Ammon's horn (tissue), 1 donor: ENCODE data around the gene PDZD2.
A peak's percentile ranks its signal among the peaks of the same experiment; 100 is the strongest.
"Not testable (repeated sequence)": the region's sequence is repeated elsewhere in the genome, so short reads cannot be mapped to it uniquely, and the experiment has no call there.

Source experiments
- DNase-seq: peaks from one replicate; pipeline ENCODE4 v3.0.0-alpha.2; 2016; ENCODE audit warnings: low spot score

Gene PDZD2

GRCh38 chr5:32078855-32079254 is 439.9 kb downstream of the PDZD2 start:
- not testable (repeated sequence) for DNase-seq

DNA sequence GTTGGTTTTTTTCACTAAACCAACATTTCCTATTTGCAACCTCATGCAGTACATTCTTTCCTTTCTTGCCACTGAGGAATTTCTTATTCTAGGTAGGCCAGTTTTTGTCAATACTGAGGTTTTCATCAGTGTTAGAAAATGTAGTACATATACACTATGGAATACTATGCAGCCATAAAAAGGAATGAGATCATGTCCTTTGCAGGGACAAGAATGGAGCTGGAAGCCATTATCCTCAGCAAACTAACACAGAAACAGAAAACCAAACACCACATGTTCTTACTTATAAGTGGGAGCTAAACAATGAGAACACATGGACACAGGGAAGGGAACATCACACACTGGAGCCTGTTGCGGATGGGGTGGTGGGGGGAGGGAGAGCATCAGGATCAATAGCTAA is 441.6 kb downstream of the PDZD2 start:
- DNase-seq = not testable (repeated sequence)

GRCh38 chr5:32082701-32083100 is 443.8 kb downstream of the PDZD2 start:
- peak; percentile 61 for DNase-seq

DNA sequence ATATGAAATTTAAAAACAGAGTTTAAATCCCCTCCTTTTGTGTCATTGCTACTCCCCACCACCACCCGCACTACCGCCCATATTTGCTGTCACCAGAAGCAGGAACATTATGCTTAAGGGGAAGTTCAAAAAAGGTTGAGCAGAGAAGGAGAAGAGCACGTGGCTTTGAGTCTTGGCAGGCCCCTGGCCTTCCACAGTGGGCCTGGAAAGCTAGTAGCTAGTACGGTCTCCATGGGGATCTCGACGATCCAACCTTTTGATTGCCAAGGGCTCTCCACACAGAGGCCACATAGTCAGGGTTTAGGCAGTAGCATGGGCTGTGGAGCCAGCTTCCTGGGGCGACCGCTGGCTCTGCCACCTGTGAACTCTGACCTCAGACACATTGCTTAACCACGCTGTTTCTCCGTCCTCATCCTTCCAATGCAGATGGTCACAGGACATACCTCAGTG is 445.1 kb downstream of the PDZD2 start:
- peak; percentile 80 for DNase-seq

DNA sequence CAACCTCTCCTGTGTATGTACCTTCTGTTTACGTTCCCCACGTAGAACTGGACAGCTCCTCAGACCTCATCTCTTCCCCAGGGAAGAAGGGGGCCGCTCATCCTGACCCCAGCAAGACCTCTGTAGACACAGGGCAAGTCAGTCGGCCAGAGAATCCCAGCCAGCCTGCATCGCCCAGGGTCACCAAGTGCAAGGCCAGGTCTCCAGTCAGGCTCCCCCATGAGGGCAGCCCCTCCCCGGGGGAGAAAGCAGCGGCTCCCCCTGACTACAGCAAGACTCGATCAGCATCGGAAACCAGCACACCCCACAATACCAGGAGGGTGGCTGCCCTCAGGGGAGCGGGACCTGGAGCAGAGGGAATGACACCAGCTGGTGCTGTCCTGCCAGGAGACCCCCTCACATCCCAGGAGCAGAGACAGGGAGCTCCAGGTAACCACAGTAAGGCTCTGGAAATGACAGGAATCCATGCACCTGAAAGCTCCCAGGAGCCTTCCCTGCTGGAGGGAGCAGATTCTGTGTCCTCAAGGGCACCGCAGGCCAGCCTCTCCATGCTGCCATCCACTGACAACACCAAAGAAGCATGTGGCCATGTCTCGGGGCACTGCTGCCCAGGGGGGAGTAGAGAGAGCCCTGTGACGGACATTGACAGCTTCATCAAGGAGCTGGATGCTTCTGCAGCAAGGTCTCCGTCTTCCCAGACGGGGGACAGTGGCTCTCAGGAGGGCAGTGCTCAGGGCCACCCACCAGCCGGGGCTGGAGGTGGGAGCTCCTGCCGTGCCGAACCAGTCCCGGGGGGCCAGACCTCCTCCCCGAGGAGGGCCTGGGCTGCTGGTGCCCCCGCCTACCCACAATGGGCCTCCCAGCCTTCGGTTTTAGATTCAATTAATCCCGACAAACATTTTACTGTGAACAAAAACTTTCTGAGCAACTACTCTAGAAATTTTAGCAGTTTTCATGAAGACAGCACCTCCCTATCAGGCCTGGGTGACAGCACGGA is 448.5 kb downstream of the PDZD2 start:
- no peak for DNase-seq

GRCh38 chr5:32088214-32088613 is 449.3 kb downstream of the PDZD2 start:
- DNase-seq = no peak

DNA sequence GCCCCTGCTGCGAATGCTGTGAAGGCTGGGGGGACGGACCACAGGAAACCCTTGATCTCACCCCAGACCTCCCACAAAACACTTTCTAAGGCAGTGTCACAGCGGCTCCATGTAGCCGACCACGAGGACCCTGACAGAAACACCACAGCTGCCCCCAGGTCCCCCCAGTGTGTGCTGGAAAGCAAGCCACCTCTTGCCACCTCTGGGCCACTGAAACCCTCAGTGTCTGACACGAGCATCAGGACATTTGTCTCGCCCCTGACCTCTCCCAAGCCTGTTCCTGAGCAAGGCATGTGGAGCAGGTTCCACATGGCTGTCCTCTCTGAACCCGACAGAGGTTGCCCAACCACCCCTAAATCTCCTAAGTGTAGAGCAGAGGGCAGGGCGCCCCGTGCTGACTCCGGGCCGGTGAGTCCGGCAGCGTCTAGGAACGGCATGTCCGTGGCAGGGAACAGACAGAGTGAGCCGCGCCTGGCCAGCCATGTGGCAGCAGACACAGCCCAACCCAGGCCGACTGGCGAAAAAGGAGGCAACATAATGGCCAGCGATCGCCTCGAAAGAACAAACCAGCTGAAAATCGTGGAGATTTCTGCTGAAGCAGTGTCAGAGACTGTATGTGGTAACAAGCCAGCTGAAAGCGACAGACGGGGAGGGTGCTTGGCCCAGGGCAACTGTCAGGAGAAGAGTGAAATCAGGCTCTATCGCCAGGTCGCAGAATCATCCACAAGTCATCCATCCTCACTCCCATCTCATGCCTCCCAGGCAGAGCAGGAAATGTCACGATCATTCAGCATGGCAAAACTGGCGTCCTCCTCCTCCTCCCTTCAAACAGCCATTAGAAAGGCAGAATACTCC is 450.4 kb downstream of the PDZD2 start:
- no peak for DNase-seq

GRCh38 chr5:32090026-32090754 is 451.3 kb downstream of the PDZD2 start:
- no peak for DNase-seq

DNA sequence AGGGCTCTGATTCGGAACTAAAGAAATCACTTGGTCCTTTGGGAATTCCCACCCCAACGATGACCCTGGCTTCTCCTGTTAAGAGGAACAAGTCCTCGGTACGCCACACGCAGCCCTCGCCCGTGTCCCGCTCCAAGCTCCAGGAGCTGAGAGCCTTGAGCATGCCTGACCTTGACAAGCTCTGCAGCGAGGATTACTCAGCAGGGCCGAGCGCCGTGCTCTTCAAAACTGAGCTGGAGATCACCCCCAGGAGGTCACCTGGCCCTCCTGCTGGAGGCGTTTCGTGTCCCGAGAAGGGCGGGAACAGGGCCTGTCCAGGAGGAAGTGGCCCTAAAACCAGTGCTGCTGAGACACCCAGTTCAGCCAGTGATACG is 451.8 kb downstream of the PDZD2 start:
- DNase-seq = no peak

DNA sequence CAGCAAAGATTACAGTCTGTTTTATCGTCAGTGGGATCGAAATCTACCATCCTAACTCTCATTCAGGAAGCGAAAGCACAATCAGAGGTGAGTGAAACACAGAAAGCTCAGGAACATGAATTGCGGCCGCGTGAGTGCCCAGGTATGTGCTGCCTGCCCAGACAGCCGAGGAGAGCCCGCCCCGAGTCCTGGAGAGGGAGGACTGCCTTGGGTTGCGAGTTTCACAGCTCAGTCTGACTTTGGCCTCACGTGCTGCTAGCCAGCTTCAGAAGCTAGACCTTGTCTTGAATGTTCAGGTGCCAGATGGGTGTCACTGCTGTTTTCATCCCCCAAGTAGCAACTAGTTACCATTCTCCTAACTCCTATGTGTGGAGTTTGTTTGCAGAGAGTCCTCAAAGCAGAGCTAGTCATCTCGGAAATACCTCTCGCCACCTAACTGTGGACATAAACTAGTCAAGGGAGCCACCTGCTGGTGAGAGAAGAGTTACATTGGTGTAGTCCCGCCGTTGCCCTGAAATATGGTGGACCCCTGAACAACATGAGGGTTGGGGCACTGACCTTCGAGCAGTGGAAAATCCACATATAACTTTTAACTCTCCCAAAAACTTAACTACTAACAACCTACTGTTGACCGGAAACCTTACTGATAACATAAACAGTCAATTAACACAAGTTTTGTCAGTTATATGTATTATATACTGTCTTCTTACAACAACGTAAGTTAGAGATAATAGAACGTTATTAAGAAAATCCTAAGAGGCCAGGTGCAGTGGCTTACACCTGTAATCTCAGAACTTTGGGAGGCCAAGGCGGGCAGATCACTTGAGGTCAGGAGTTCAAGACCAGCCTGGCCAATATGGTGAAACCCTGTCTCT is 454.2 kb downstream of the PDZD2 start:
- peak; percentile 89 for DNase-seq

GRCh38 chr5:32094691-32095090 is 455.8 kb downstream of the PDZD2 start:
- no peak for DNase-seq

- no peak for DNase-seq
These were observed 456.3 kb downstream of the PDZD2 start for GRCh38 chr5:32095261-32095671.

DNA sequence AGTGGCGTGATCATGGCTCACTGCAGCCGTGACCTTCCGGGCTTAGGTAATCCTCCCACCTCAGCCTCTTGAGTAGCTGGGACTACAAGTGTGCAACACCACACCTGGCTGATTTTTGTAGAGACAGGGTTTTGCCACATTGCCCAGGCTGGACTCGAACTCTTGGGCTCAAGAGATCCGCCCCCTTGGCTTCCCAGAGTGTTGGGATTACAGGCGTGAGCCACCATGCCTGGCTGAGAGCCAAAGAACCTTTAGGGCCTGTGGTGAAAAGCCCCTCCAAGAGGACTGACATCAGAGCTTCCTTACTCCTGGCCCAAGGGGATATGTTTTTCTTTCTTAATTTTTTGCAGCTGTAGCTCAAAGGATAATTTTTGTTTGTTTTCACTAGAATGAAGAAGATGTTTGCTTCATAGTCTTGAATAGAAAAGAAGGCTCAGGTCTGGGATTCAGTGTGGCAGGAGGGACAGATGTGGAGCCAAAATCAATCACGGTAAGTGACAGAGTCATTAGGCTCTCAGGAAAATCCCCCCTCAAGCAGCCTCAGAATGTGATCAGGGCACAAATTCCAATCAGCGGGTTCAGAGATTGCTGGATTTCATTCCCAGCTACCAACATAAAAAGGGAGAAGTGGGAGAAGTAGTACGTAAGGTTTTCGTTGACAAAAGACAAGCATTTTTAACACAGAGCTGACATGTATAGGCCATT is 458.1 kb downstream of the PDZD2 start:
- DNase-seq = no peak

GRCh38 chr5:32098291-32098690 is 459.4 kb downstream of the PDZD2 start:
- DNase-seq = peak; percentile 36

DNA sequence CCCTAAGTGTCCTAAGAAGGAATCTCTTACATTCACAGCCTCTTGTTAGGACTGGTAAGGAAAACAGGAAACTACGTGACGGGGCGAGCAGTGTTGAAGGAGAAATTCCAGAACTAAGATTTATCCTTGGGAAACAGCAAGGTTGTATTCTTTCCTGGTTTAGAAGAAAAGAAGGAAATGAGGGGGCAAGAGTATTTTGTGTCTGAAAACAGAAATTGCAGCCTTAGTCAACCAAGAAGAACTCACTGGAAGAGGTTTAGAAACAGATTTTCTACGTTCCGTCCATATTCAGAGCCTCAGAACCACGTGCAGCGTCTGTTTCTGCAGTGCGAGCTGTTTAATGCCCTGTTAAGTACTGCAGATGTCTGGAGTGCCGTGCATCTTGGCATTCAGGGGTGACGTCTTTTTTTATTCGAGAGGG is 460.0 kb downstream of the PDZD2 start:
- DNase-seq = no peak

- no peak for DNase-seq
These were observed 460.6 kb downstream of the PDZD2 start for GRCh38 chr5:32099486-32100035.

- peak; percentile 88 for DNase-seq
These were observed 461.3 kb downstream of the PDZD2 start for GRCh38 chr5:32100230-32100629.

DNA sequence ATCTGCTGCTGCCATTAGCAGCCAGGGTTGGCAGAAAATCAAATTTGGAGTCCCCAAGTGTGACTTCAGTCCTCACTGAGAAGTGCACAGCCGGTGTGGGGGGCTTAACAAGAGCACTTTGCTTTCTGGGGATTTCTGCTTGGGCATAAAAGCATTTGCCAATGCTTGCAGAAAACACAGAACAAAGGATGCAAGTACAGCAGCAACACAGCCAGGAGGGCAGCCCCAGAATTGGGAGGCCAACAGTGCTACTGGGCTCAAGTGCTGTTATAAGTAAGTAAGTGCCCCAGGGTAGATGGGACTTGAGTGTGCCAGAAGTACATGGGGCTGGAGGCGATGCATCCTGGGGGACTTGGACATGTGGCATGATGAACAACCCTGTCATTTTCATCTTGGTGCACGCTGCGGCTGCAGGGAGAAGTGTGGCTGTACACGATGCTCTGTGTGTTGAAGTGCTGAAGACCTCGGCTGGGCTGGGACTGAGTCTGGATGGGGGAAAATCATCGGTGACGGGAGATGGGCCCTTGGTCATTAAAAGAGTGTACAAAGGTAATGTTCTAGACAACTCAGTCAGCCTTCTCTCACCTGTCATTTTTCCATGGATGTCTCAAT is 461.9 kb downstream of the PDZD2 start:
- peak; percentile 29 for DNase-seq

DNA sequence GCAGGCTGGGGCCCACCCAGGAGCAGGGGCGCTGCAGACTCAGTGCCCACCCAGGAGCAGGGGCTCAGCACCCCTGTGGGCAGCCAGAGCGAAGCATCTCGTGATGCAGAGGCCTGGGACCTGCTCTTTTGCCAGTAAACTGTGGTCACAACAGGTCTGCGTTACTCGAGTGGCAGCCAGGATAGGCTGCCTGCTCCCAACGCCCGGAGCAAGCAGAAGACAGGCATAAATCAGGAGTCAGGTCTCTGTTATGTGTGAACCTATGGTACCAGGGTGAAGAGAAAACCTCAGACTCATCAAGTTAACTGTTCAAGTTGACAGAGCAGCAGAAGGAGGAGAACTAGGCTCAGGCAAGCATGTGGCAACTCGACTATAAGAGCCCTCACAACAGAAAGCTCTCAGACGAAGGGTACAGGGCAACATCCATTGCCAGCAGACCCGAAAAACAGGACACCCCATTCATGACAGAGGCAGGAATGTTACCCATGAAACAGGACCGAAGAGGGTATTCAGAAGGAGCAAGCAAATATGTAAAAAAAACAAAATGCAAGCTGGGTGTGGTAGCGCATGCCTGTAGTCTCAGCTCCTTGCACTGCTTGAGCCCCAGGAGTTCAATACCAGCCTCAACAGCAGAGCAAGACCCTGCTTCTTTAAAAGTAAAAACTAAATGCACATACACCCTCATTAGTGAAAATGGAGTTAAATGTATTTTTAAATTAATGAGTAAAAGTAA is 463.5 kb downstream of the PDZD2 start:
- no peak for DNase-seq
